Measurements from ENCODE around the gene TBC1D10B. TPM values are rescaled to one million over a fixed set of nuclear protein-coding genes. Genes with fewer than 3 reads are reported as not detected.

The TBC1D10B gene
- total and polyA plus RNA-seq, 9 of the 15 experiments (the other 6 are each of a cell fraction or from before 2014, with no cell fraction given) = 2.2 to 55.4 (median 17.5) TPM

GRCh38 chr16:30377812-30378235 is 7.5 kb upstream of the TBC1D10B start (continued):
- TF ChIP-seq TAF1 (IDR thresholded peaks at IDR 0.05; ENCODE audit: control insufficient read depth, extremely low read depth, insufficient read depth, low read length, severe bottlenecking) (peak; percentile 78), CREB3 (tag; conservative IDR thresholded peaks at IDR 0.05; ENCODE audit: low read depth) (peak; percentile 52; the same call in 1 of the 2 replicates), ZNF75A (CRISPR knock-in tag; IDR thresholded peaks at IDR 0.05) (no peak), ZNF780A (CRISPR knock-in tag; IDR thresholded peaks at IDR 0.05) (no peak), ZNF639 (CRISPR knock-in tag; conservative IDR thresholded peaks at IDR 0.05 in 1 of 2, IDR thresholded peaks at IDR 0.05 in 1 of 2) (0 out of 4 replicates have a peak, but pooled peaks of 1 of the 2 experiments have one; percentile 44), RB1 (IDR thresholded peaks at IDR 0.05; ENCODE audit: low read depth) (0 out of 2 replicates have a peak, but pooled peaks have one; percentile 19), AFF1 (IDR thresholded peaks at IDR 0.05; ENCODE audit: low read depth in 1 of 2, partially characterized antibody in 2 of 2) (peak in 1 of 2 experiments; percentile 49), NFE2 (IDR thresholded peaks at IDR 0.05; ENCODE audit: low read depth) (no peak), BCL6 (CRISPR knock-in tag; IDR thresholded peaks at IDR 0.05) (no peak), POLR2A (conservative IDR thresholded peaks at IDR 0.05) (peak; percentile 81), MCM7 (IDR thresholded peaks at IDR 0.05) (no peak), CUX1 (CRISPR knock-in tag; IDR thresholded peaks at IDR 0.05) (no peak), GABPB1 (CRISPR knock-in tag; IDR thresholded peaks at IDR 0.05) (no peak), MCM2 (IDR thresholded peaks at IDR 0.05; ENCODE audit: low read depth) (no peak), RFX5 (IDR thresholded peaks at IDR 0.05; ENCODE audit: low read depth, low read length) (no peak), RBBP5 (IDR thresholded peaks at IDR 0.05; ENCODE audit: borderline replicate concordance, insufficient read depth, low read length, poor library complexity, severe bottlenecking) (peak; percentile 4), SMARCB1 (IDR thresholded peaks at IDR 0.05; ENCODE audit: insufficient read length, low read depth) (no peak)

Data from K562 (cell line).